ENCODE data around the gene RYR3.

DNA sequence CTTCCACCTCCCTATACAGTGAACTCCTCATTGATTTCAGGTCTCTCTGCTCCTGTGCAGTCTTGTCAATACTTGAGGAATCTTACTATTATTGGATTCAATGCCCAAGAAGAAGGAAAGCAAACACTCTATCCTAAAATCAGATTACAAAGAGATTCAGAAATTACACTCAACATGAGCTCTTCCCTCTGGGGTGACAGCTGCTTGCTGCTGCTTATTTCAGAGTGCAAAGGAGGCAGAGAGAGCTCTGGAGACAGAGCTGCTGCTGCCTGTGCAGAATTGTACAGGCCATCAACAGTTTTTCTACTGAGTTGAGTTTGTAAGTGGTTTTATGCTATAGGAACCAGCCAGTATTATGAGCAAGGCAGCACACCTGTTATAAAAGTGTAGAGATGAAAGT, 7.1 kb downstream of the RYR3 start:
- TF ChIP-seq, protein P1, sequence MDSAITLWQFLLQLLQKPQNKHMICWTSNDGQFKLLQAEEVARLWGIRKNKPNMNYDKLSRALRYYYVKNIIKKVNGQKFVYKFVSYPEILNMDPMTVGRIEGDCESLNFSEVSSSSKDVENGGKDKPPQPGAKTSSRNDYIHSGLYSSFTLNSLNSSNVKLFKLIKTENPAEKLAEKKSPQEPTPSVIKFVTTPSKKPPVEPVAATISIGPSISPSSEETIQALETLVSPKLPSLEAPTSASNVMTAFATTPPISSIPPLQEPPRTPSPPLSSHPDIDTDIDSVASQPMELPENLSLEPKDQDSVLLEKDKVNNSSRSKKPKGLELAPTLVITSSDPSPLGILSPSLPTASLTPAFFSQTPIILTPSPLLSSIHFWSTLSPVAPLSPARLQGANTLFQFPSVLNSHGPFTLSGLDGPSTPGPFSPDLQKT (CRISPR knock-in tag; IDR thresholded peaks at IDR 0.05; ENCODE audit: borderline replicate concordance): no peak
- TF ChIP-seq CTCF (CRISPR knock-in tag; IDR thresholded peaks at IDR 0.05) (no peak), POLR2G (IDR thresholded peaks at IDR 0.05; ENCODE audit: low read depth, low read length) (no peak), KLF13 (CRISPR knock-in tag; IDR thresholded peaks at IDR 0.05) (no peak), ZNF318 (CRISPR knock-in tag; IDR thresholded peaks at IDR 0.05) (no peak), ATF7 (IDR thresholded peaks at IDR 0.05) (no peak), ATF7 (CRISPR knock-in tag; IDR thresholded peaks at IDR 0.05) (no peak), HNRNPUL1 (IDR thresholded peaks at IDR 0.05; ENCODE audit: low read depth, low read length) (no peak), NFIC (IDR thresholded peaks at IDR 0.05; ENCODE audit: low read length) (no peak), FOXK2 (IDR thresholded peaks at IDR 0.05) (no peak), ZNF564 (CRISPR knock-in tag; IDR thresholded peaks at IDR 0.05) (no peak), TAF1 (CRISPR knock-in tag; IDR thresholded peaks at IDR 0.05) (no peak), CREB1 (IDR thresholded peaks at IDR 0.05) (no peak), CREB1 (CRISPR knock-in tag; IDR thresholded peaks at IDR 0.05) (no peak), MXI1 (IDR thresholded peaks at IDR 0.05; ENCODE audit: borderline replicate concordance, low read depth, low read length) (no peak), ZFP82 (CRISPR knock-in tag; IDR thresholded peaks at IDR 0.05; ENCODE audit: borderline replicate concordance) (no peak)

Measured in HepG2 (cell line).